ENCODE results near the gene NET1. TPM values are rescaled to one million over a fixed set of nuclear protein-coding genes. Genes with fewer than 3 reads are reported as not detected.
A peak's percentile ranks its signal among the peaks of the same experiment; 100 is the strongest.

NET1 gene
- total RNA-seq, 3 donors from 2014 or later (not counting 1 experiment from before 2014, with no cell fraction given): 10.4 to 17.9 (median 13.8) TPM

- Mint-ChIP-seq H3K9me3 (no peaks in the 10 kb centered on the region), H3K4me1 (no peaks in the 10 kb centered on the region), H3K27me3 (ENCODE audit: low read depth in 2 of 2) (no peaks in the 10 kb centered on the region), H3K36me3 (no peaks in the 10 kb centered on the region), H3K4me3 (no peak overlapping the region), H3K27ac (no peak overlapping the region)
- TF ChIP-seq, protein P1, sequence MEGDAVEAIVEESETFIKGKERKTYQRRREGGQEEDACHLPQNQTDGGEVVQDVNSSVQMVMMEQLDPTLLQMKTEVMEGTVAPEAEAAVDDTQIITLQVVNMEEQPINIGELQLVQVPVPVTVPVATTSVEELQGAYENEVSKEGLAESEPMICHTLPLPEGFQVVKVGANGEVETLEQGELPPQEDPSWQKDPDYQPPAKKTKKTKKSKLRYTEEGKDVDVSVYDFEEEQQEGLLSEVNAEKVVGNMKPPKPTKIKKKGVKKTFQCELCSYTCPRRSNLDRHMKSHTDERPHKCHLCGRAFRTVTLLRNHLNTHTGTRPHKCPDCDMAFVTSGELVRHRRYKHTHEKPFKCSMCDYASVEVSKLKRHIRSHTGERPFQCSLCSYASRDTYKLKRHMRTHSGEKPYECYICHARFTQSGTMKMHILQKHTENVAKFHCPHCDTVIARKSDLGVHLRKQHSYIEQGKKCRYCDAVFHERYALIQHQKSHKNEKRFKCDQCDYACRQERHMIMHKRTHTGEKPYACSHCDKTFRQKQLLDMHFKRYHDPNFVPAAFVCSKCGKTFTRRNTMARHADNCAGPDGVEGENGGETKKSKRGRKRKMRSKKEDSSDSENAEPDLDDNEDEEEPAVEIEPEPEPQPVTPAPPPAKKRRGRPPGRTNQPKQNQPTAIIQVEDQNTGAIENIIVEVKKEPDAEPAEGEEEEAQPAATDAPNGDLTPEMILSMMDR (IDR thresholded peaks at IDR 0.05): no peak
- WGBS (ENCODE audit: insufficient coverage): 88% methylated on average over 2 of the region's 2 CpGs
- ATAC-seq (peak in 1 of 3 donors; percentile 30), DNase-seq (no peak)
- Histone ChIP-seq H3K4me3 (ENCODE audit: low read length) (no peak overlapping the region), H3K27ac (ENCODE audit: low read length) (no peak overlapping the region), H3K27me3 (ENCODE audit: control insufficient read depth, insufficient read depth, low read length) (no peaks in the 10 kb centered on the region), H3K9me3 (ENCODE audit: control insufficient read depth, insufficient read depth, low read length) (no peaks in the 10 kb centered on the region), H3K36me3 (ENCODE audit: control insufficient read depth, insufficient read depth, low read length) (no peaks in the 10 kb centered on the region), H3K4me1 (ENCODE audit: control insufficient read depth, insufficient read depth, low read length) (no peaks in the 10 kb centered on the region)
- intact Hi-C loops (cut with micrococcal nuclease): no loop called here
These were observed 27.8 kb downstream of the NET1 start for GRCh38 chr10:5440206-5440605.

DNA sequence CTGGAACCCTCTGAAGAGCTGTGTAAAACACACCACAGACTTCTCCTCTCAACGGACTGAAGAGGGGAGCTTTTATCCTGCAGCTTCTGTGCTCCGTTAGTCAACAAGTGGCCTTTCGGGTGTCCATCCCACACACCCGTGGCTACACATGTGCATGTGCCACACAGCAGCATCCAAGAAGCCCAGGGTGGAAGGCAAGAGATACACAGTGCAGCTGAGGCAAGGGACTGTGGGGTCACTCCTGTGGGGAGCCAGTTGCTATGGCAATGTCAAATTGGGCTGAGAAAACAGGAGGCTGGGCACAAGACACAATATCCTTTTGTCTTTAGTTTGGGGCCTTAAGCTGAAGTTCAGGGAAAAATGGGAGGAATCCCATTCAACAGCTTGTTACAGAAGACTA, 28.7 kb downstream of the NET1 start:
- no peaks in the 10 kb centered on the region for H3K36me3 ChIP-seq (ENCODE audit: control insufficient read depth, insufficient read depth, low read length)
- no peaks in the 10 kb centered on the region for H3K9me3 Mint-ChIP-seq
- H3K4me3 ChIP-seq (ENCODE audit: low read length): no peak overlapping the region
- H3K4me1 ChIP-seq (ENCODE audit: control insufficient read depth, insufficient read depth, low read length): no peaks in the 10 kb centered on the region
- H3K27ac Mint-ChIP-seq: no peak overlapping the region
- DNase-seq (no peak), ATAC-seq (no peak)
- 96% methylated on average over 4 of the region's 4 CpGs for WGBS (ENCODE audit: insufficient coverage)
- H3K27me3 Mint-ChIP-seq (ENCODE audit: low read depth in 2 of 2): no peaks in the 10 kb centered on the region
- no peaks in the 10 kb centered on the region for H3K9me3 ChIP-seq (ENCODE audit: control insufficient read depth, insufficient read depth, low read length)
- no peak overlapping the region for H3K4me3 Mint-ChIP-seq
- H3K27me3 ChIP-seq (ENCODE audit: control insufficient read depth, insufficient read depth, low read length): no peaks in the 10 kb centered on the region
- TF ChIP-seq, protein P1 (IDR thresholded peaks at IDR 0.05): no peak
- no peaks in the 10 kb centered on the region for H3K36me3 Mint-ChIP-seq
- no peaks in the 10 kb centered on the region for H3K4me1 Mint-ChIP-seq
- intact Hi-C loops (cut with micrococcal nuclease): no loop called here
- H3K27ac ChIP-seq (ENCODE audit: low read length): no peak overlapping the region

- TF ChIP-seq, protein P1 (IDR thresholded peaks at IDR 0.05): peak; percentile 92
- Mint-ChIP-seq H3K4me1 (peaks cover 11 to 12% of the 10 kb centered on the region in 2 donors), H3K36me3 (no peaks in the 10 kb centered on the region), H3K9me3 (no peaks in the 10 kb centered on the region), H3K4me3 (no peak overlapping the region), H3K27me3 (ENCODE audit: low read depth in 2 of 2) (no peaks in the 10 kb centered on the region), H3K27ac (no peak overlapping the region)
- intact Hi-C loops (cut with micrococcal nuclease): loop anchor here (1.0 kb wide), 1 partner anchor 181 kb away; no protein-coding TSS in a partner anchor
- Histone ChIP-seq H3K4me1 (ENCODE audit: control insufficient read depth, insufficient read depth, low read length) (peaks cover 6% of the 10 kb centered on the region), H3K27ac (ENCODE audit: low read length) (no peak overlapping the region), H3K36me3 (ENCODE audit: control insufficient read depth, insufficient read depth, low read length) (no peaks in the 10 kb centered on the region), H3K9me3 (ENCODE audit: control insufficient read depth, insufficient read depth, low read length) (no peaks in the 10 kb centered on the region), H3K27me3 (ENCODE audit: control insufficient read depth, insufficient read depth, low read length) (no peaks in the 10 kb centered on the region), H3K4me3 (ENCODE audit: low read length) (no peak overlapping the region)
- DNase-seq: peak in 1 of 2 donors; percentile 78
- peak; percentile 50 to 66 (median 62) for ATAC-seq
- WGBS (ENCODE audit: insufficient coverage): 89% methylated on average over 7 of the region's 9 CpGs
These were observed 30.0 kb downstream of the NET1 start for GRCh38 chr10:5442065-5442989.

Data from natural killer cell (primary cell).